Ovary (tissue), 3 donors: ENCODE measurements around the gene DSC2.

Experiments
- POLR2A ChIP-seq: fragments of 450-650 bp; IDR thresholded peaks from one replicate; pipeline ENCODE4 v1.6.1; 2017; ENCODE audit warnings: antibody characterized with exemption, mild to moderate bottlenecking, moderate library complexity
- TF ChIP-seq, protein P1 (sequence below), 3 donors: fragments of 450-650 bp in 2 of 3; fragments of 200-600 bp in 1 of 3; IDR thresholded peaks; one replicate each; pipeline versions ENCODE4 v1.5.1 to v1.8.0; 2016 to 2022; ENCODE audit warnings: antibody characterized with exemption in 3 of 3, mild to moderate bottlenecking in 1 of 3
- donor health status: DM: no; HTN: no; CAD: no.

DNA sequence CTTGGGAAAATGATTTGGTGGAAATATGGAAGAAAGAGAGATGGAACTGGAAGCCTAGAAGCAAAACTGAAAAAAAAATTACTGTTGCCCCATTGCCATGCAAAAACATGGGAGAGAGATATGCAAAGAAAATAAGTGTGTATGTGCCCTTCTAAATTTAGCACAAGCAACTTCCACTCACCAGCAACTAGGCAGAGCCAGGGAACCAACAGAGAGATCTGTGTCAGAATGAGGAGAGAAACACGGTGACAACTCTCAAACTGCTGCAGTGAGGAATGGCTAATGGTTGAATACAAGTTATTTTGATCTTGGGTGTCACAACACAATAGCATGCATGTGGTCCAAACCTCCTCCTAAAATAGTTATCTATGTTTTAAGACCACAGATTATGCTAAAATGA is 10.9 kb downstream of the DSC2 start:
- no peak for TF ChIP-seq POLR2A
- TF ChIP-seq, protein P1, sequence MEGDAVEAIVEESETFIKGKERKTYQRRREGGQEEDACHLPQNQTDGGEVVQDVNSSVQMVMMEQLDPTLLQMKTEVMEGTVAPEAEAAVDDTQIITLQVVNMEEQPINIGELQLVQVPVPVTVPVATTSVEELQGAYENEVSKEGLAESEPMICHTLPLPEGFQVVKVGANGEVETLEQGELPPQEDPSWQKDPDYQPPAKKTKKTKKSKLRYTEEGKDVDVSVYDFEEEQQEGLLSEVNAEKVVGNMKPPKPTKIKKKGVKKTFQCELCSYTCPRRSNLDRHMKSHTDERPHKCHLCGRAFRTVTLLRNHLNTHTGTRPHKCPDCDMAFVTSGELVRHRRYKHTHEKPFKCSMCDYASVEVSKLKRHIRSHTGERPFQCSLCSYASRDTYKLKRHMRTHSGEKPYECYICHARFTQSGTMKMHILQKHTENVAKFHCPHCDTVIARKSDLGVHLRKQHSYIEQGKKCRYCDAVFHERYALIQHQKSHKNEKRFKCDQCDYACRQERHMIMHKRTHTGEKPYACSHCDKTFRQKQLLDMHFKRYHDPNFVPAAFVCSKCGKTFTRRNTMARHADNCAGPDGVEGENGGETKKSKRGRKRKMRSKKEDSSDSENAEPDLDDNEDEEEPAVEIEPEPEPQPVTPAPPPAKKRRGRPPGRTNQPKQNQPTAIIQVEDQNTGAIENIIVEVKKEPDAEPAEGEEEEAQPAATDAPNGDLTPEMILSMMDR (IDR thresholded peaks at IDR 0.05): no peak
